OCI-LY3 (cell line): ENCODE data around the gene TMEM147.

Experiments used
- H2AFZ ChIP-seq: fragments of 200-600, 300-600 bp; shearing (Covaris generic); 2 replicates; pipeline ENCODE4 v1.6.0; 2014; ENCODE audit warnings: antibody characterized with exemption, low read depth, low read length
- H3K27ac ChIP-seq: fragments of 200-600, 300-600 bp; sonication (generic); 2 replicates; pipeline ENCODE4 v1.5.1; 2014; ENCODE audit warnings: mild to moderate bottlenecking, low read length, moderate library complexity, mixed read lengths
- H3K27me3 ChIP-seq: fragments of 200-600, 300-600 bp; sonication (generic); 2 replicates; pipeline ENCODE4 v1.6.1; 2014; ENCODE audit warnings: low read depth, low read length, mixed read lengths
- H3K36me3 ChIP-seq: fragments of 200-600, 300-600 bp; sonication (generic); replicated peaks from 2 replicates; pipeline ENCODE3; 2014; ENCODE audit warnings: low read depth, low read length, mixed read lengths
- H3K4me1 ChIP-seq: fragments of 300-600, 200-600 bp; sonication (generic); 2 replicates; pipeline ENCODE4 v1.6.1; 2014; ENCODE audit warnings: low read length, mixed read lengths
- H3K4me2 ChIP-seq: fragments of 200-600, 300-600 bp; sonication (generic); 2 replicates; pipeline ENCODE4 v1.6.1; 2014; ENCODE audit warnings: low read length, mixed read lengths
- H3K4me3 ChIP-seq: fragments of 300-600, 200-600 bp; sonication (generic); 2 replicates; pipeline ENCODE4 v1.5.1; 2014; ENCODE audit warnings: antibody characterized with exemption, mild to moderate bottlenecking, low read length, moderate library complexity
- H3K79me2 ChIP-seq: fragments of 300-600, 200-600 bp; shearing (Covaris generic); 2 replicates; pipeline ENCODE4 v1.6.1; 2014; ENCODE audit warnings: mild to moderate bottlenecking, low read length, mixed read lengths
- H3K9ac ChIP-seq: fragments of 300-600, 200-600 bp; shearing (Covaris generic); 2 replicates; pipeline ENCODE4 v1.6.0; 2014; ENCODE audit warnings: mild to moderate bottlenecking, low read length, moderate library complexity
- H3K9me3 ChIP-seq: fragments of 200-600, 300-600 bp; shearing (Covaris generic); 2 replicates; pipeline ENCODE4 v1.6.1; 2014; ENCODE audit warnings: low read length, mixed read lengths; ENCODE audit not compliant: insufficient read depth
- H4K20me1 ChIP-seq: fragments of 200-600, 300-600 bp; sonication (generic); 2 replicates; pipeline ENCODE4 v1.6.1; 2016; ENCODE audit warnings: low read length, mixed read lengths; ENCODE audit not compliant: insufficient read depth
- EZH2phosphoT487 ChIP-seq: fragments of 200-600 bp; shearing (Covaris generic); IDR thresholded peaks from 2 replicates; pipeline ENCODE4 v1.6.1; 2018; ENCODE audit warnings: antibody characterized with exemption, mixed run types, low read depth
- TF ChIP-seq, protein P1 (sequence below): fragments of 200-600, 300-600 bp; sonication (generic); IDR thresholded peaks from 2 replicates; pipeline ENCODE4 v1.5.1; 2014; ENCODE audit warnings: antibody characterized with exemption, low read length, low read depth

TMEM147 gene

GRCh38 chr19:35539850-35540249, 5.6 kb upstream of the TMEM147 start:
- Histone ChIP-seq H3K4me2 (no peak overlapping the region), H3K36me3 (peaks cover 6% of the 10 kb centered on the region), H3K9me3 (no peaks in the 10 kb centered on the region), H3K27ac (no peak overlapping the region), H3K9ac (no peak overlapping the region), H2AFZ (no peak overlapping the region), H3K4me3 (no peak overlapping the region), H3K79me2 (peaks cover 13% of the 10 kb centered on the region), H3K4me1 (peaks cover 8% of the 10 kb centered on the region), H4K20me1 (no peaks in the 10 kb centered on the region), H3K27me3 (no peaks in the 10 kb centered on the region)
- TF ChIP-seq, protein P1, sequence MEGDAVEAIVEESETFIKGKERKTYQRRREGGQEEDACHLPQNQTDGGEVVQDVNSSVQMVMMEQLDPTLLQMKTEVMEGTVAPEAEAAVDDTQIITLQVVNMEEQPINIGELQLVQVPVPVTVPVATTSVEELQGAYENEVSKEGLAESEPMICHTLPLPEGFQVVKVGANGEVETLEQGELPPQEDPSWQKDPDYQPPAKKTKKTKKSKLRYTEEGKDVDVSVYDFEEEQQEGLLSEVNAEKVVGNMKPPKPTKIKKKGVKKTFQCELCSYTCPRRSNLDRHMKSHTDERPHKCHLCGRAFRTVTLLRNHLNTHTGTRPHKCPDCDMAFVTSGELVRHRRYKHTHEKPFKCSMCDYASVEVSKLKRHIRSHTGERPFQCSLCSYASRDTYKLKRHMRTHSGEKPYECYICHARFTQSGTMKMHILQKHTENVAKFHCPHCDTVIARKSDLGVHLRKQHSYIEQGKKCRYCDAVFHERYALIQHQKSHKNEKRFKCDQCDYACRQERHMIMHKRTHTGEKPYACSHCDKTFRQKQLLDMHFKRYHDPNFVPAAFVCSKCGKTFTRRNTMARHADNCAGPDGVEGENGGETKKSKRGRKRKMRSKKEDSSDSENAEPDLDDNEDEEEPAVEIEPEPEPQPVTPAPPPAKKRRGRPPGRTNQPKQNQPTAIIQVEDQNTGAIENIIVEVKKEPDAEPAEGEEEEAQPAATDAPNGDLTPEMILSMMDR = no peak
- no peak for TF ChIP-seq EZH2phosphoT487

DNA sequence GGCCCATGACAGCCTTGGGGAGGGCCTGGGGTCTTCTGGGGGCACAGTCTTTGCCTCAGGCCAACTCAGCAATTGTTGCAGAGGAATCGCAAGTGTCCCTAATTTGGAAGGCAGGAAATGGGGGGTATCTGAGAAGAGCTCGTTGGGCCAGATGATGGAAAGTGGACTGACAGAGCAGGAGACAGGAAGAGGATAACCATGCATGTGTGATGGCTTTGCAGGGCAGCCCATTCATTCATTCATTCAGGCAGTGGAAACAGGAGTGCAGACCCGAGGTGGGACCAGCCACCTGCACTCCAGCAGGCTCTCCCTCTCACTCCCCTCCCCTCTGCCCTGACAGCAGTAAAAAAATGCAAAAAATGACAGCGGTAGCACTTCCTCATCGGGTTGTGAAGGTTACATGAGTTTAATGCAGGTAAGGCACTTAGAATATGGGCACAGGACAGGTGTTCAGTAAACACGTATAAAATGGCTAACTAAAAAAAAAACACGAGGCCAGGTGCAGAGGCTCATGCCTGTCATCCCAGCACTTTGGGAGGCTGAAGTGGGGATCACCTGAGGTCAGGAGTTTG, 5.0 kb upstream of the TMEM147 start:
- Histone ChIP-seq H3K36me3 (peaks cover 6% of the 10 kb centered on the region), H3K27me3 (no peaks in the 10 kb centered on the region), H4K20me1 (no peaks in the 10 kb centered on the region), H3K9ac (no peak overlapping the region), H3K4me1 (peaks cover 8% of the 10 kb centered on the region), H3K27ac (no peak overlapping the region), H3K4me3 (no peak overlapping the region), H3K79me2 (peaks cover 17% of the 10 kb centered on the region), H3K9me3 (no peaks in the 10 kb centered on the region), H2AFZ (no peak overlapping the region), H3K4me2 (no peak overlapping the region)
- TF ChIP-seq, protein P1 = no peak
- no peak for TF ChIP-seq EZH2phosphoT487

GRCh38 chr19:35542209-35542608, 3.2 kb upstream of the TMEM147 start:
- no peaks in the 10 kb centered on the region for H4K20me1 ChIP-seq
- no peak overlapping the region for H3K4me3 ChIP-seq

GRCh38 chr19:35543280-35544109, 1.9 kb upstream of the TMEM147 start:
- Histone ChIP-seq H3K36me3 (peaks cover 16% of the 10 kb centered on the region), H3K27ac (no peak overlapping the region), H3K9me3 (no peaks in the 10 kb centered on the region), H3K4me2 (peak overlapping the region; percentile 99; the same call in 1 of the 2 replicates), H4K20me1 (no peaks in the 10 kb centered on the region; the same call in 1 of the 2 replicates), H2AFZ (no peak overlapping the region), H3K9ac (no peak overlapping the region), H3K4me3 (no peak overlapping the region), H3K27me3 (no peaks in the 10 kb centered on the region), H3K4me1 (peaks cover 19% of the 10 kb centered on the region), H3K79me2 (peaks cover 36% of the 10 kb centered on the region)
- TF ChIP-seq, protein P1 = no peak
- TF ChIP-seq EZH2phosphoT487 = no peak

More at GRCh38 chr19:35542209-35542608, 3.2 kb upstream of the TMEM147 start:
- Histone ChIP-seq H3K27me3 (no peaks in the 10 kb centered on the region), H3K9ac (no peak overlapping the region), H3K27ac (no peak overlapping the region), H3K4me2 (no peak overlapping the region), H3K9me3 (no peaks in the 10 kb centered on the region), H3K4me1 (peaks cover 15% of the 10 kb centered on the region), H2AFZ (no peak overlapping the region), H3K36me3 (peaks cover 12% of the 10 kb centered on the region), H3K79me2 (peaks cover 35% of the 10 kb centered on the region)
- TF ChIP-seq, protein P1 = no peak
- TF ChIP-seq EZH2phosphoT487 = no peak
